Left ventricle myocardium superior (tissue), 1 donor: ENCODE measurements around the gene PPFIA1. TPM values are rescaled to one million over a fixed set of nuclear protein-coding genes. Genes with fewer than 3 reads are reported as not detected.

Experiments
- microRNA-seq: library from miRNA; unstranded; fragments of <30 nt; microRNA quantifications from one replicate; pipeline ENCODE4 v1.2.0, GENCODE V29; 2020; ENCODE audit warnings: borderline number of aligned reads
- total RNA-seq: library from RNA; stranded (reverse); fragmentation: NEBNext Ultra II Directional; extraction: Animal tissue kit (Norgen Biotek cat#: 25700); gene quantifications from one replicate; pipeline ENCODE4 v1.2.1, GENCODE V29; 2021
- donor health status: DM: no; HTN: yes; CAD: no; lungs with severe emphysema.

Gene PPFIA1
- total RNA-seq, 1 donor from 2014 or later, result 46.8 TPM

Small RNA genes within 50 kb of the gene (microRNA-seq; reads per million reads assigned to microRNA genes)
- 8.8 reads per million for gene MIR548K

Other genes with a start within 250 kb of the PPFIA1 start
- 6.8 TPM for gene ANO1, start 192.4 kb upstream of the PPFIA1 start, total RNA-seq
- 8.8 TPM for gene FADD, start 67.4 kb upstream of the PPFIA1 start, total RNA-seq
- gene CTTN, start 127.8 kb downstream of the PPFIA1 start, total RNA-seq, result 169 TPM